ENCODE data around the gene IGFBP7. TPM values are rescaled to one million over a fixed set of nuclear protein-coding genes. Genes with fewer than 3 reads are reported as not detected.

IGFBP7 gene
- total and polyA plus RNA-seq, 12 donors: 98.9 to 1,971 (median 554) TPM

DNA sequence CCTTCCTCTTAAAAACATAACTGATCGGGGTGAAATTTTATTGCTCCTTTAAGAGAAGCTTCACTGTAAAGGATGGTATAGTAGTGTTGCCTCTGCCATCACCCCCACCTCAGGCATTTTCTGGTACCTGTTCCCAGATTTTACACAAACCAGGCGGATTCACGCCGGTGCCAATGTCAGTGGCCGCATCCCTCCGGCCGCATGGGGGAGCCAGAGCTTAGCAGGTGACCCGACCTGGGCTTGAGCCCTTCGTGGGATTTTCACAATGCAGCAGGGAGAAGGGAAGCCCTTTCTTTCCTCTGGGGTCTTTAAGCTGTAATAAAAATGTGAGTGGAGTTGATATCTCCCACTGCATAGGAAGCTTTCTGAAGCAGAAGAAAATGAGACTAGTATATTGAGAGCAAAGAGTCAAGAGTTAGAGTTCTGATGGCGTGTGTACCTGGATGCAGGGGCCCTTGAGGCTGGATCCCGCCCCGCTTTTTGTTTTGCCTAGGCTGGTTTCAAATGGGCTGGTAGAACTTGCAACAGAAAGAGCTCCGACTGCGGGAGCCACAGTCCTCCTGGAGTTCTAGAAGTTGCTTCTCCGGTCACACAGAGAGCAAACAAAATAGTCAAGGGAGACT is 72.1 kb downstream of the IGFBP7 start:
- no peak overlapping the region for H3K4me3 ChIP-seq
- intact Hi-C loops (cut with DNase I): no loop called here
- no peaks in the 10 kb centered on the region for H3K9me3 ChIP-seq (replicated peaks in 1 of 3)
- no peak overlapping the region for H3K27ac ChIP-seq
- 37 to 43% (median 39%) methylated on average over 15 of the region's 15 CpGs for WGBS, 4 donors
- peaks cover 0 to 18% of the 10 kb centered on the region in 2 donors for H3K4me1 ChIP-seq (replicated peaks in 1 of 2)
- H3K27me3 ChIP-seq: no peaks in the 10 kb centered on the region
- peaks cover 0 to 8% of the 10 kb centered on the region in 2 donors for H3K36me3 ChIP-seq (replicated peaks in 1 of 2)
- DNase-seq: peak in 6 of 7 donors; percentile 49 to 78 (median 68)
- TF ChIP-seq POLR2A (IDR thresholded peaks at IDR 0.05) (no peak), CTCF (IDR thresholded peaks at IDR 0.05) (peak; percentile 47 to 71 (median 63))

GRCh38 chr4:57034520-57034919 is 75.7 kb downstream of the IGFBP7 start:
- H3K27me3 ChIP-seq: no peaks in the 10 kb centered on the region
- H3K27ac ChIP-seq: no peak overlapping the region
- H3K9me3 ChIP-seq (replicated peaks in 1 of 3): no peaks in the 10 kb centered on the region
- no peak for DNase-seq
- TF ChIP-seq CTCF (IDR thresholded peaks at IDR 0.05) (no peak), POLR2A (IDR thresholded peaks at IDR 0.05) (no peak)
- no peak overlapping the region for H3K4me3 ChIP-seq
- peaks cover 0 to 42% of the 10 kb centered on the region in 2 donors for H3K36me3 ChIP-seq (replicated peaks in 1 of 2)
- no peaks in the 10 kb centered on the region for H3K4me1 ChIP-seq (replicated peaks in 1 of 2)
- 81 to 85% (median 85%) methylated on average over 3 of the region's 3 CpGs for WGBS, 4 donors
- intact Hi-C loops (cut with DNase I): no loop called here

DNA sequence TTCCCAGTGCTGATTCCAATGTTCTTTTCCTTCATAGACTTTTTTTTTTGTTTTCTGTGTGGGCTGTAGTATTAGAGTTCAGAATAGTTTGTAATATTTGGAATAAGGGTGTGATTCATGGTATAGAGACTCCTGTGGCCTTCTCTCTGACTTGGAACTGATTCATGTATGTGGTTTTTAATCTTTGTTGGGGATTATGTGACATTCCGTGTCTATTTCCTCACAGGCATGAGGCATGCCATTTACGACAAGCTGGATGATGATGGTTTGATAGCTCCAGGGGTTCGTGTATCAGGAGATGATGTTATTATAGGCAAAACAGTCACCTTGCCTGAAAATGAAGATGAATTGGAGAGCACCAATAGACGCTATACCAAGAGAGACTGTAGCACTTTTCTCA is 87.1 kb downstream of the IGFBP7 start:
- Histone ChIP-seq H3K4me3 (no peak overlapping the region), H3K9me3 (replicated peaks in 1 of 3) (no peaks in the 10 kb centered on the region), H3K27ac (no peak overlapping the region), H3K27me3 (no peaks in the 10 kb centered on the region), H3K36me3 (replicated peaks in 1 of 2) (peaks cover 3 to 76% of the 10 kb centered on the region in 2 donors), H3K4me1 (replicated peaks in 1 of 2) (peaks cover 0 to 19% of the 10 kb centered on the region in 2 donors)
- DNase-seq: no peak
- TF ChIP-seq CTCF (IDR thresholded peaks at IDR 0.05) (no peak), POLR2A (IDR thresholded peaks at IDR 0.05) (no peak)
- WGBS, 4 donors: 85 to 96% (median 91%) methylated on average over 4 of the region's 4 CpGs
- intact Hi-C loops (cut with DNase I): no loop called here

DNA sequence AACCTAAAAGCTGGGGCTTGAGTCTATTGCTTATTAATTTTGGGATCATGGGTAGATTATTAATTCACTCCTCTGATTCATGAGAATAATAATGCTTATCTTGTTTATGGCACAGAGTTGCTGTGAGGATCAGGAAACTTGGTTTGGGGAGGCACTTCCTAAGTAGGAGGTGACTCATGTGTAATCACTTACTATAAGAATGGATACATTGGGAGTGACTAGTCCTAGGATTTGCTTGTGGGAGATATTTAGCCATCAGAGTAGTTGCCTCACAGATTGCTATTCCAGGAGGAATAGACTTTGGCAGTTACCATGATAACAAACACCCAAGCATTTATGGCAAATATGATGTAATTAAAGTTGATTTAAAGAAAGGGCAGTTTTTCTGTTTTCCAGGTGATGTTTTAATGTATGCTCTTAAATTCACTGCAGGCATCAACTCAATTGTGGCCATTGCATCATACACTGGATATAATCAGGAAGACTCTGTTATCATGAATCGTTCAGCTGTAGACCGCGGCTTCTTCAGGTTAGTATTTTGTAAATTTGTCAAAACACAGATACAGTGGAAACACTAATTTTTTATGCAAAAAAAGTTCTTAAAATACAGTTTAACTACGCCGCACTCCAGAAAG is 89.6 kb downstream of the IGFBP7 start:
- TF ChIP-seq CTCF (IDR thresholded peaks at IDR 0.05) (no peak), POLR2A (IDR thresholded peaks at IDR 0.05) (no peak)
- H3K27ac ChIP-seq: peak overlapping the region in 2 of 5 donors; percentile 15 to 18
- WGBS, 4 donors: 87 to 97% (median 96%) methylated on average over 5 of the region's 5 CpGs
- no peaks in the 10 kb centered on the region for H3K9me3 ChIP-seq (replicated peaks in 1 of 3)
- intact Hi-C loops (cut with DNase I): no loop called here
- H3K36me3 ChIP-seq (replicated peaks in 1 of 2): peaks cover 3 to 76% of the 10 kb centered on the region in 2 donors
- peaks cover 0 to 19% of the 10 kb centered on the region in 2 donors for H3K4me1 ChIP-seq (replicated peaks in 1 of 2)
- H3K4me3 ChIP-seq: no peak overlapping the region
- DNase-seq: no peak
- no peaks in the 10 kb centered on the region for H3K27me3 ChIP-seq

All from adrenal gland (tissue), 12 donors.